Measurements from ENCODE around the gene TLCD4. TPM values are rescaled to one million over a fixed set of nuclear protein-coding genes. Genes with fewer than 3 reads are reported as not detected.
A peak's percentile ranks its signal among the peaks of the same experiment; 100 is the strongest.

TLCD4 gene
- total and polyA plus RNA-seq, 10 of the 15 experiments (the other 5 are each of a cell fraction or from before 2014, with no cell fraction given): under 0.01 to 0.10 (median 0.04) TPM; not detected in 5

DNA sequence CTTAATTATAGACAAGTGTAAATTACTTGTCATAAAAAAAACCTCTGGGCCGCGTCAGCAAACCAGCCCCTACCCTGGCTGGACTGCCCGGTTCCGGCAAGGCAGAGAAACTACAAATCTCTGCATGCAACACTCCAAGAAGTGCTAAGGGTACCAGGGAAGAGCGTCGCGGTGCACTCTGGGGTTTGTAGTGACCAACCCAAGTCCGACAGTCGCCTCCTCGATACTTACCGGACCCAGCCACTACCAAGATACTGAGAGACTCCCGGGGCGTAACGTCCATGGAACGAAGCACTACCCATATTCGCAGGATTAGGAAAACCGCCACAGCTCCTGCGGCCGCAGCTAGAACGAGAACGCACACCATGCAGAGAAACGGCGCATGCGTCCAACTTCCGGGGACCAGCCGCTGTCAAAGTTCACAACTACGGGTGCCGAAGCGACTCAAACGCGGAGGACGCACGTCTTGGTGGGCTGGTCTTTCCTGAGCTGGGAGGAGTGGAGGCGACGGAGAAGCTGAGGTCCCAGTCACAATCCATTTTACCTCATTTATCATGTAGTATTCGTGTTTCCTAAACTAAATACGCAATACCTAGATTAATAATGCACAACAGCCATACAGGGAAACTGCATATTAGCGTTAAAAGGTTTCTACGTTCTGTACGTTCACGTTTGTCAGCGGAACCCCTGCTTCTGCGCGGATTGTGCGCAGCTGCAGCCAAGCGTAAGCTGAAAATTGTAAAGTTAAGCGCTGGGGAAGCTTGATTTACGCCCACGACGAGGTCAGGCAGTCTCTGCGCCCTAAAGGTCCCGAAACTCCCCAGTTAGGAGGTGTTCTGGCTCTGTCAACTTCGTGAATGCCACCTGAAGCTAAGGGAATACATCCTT lies 44.4 kb upstream of the TLCD4 start, which contains the start of gene ALG14 (continued):
- TF ChIP-seq, protein P1, sequence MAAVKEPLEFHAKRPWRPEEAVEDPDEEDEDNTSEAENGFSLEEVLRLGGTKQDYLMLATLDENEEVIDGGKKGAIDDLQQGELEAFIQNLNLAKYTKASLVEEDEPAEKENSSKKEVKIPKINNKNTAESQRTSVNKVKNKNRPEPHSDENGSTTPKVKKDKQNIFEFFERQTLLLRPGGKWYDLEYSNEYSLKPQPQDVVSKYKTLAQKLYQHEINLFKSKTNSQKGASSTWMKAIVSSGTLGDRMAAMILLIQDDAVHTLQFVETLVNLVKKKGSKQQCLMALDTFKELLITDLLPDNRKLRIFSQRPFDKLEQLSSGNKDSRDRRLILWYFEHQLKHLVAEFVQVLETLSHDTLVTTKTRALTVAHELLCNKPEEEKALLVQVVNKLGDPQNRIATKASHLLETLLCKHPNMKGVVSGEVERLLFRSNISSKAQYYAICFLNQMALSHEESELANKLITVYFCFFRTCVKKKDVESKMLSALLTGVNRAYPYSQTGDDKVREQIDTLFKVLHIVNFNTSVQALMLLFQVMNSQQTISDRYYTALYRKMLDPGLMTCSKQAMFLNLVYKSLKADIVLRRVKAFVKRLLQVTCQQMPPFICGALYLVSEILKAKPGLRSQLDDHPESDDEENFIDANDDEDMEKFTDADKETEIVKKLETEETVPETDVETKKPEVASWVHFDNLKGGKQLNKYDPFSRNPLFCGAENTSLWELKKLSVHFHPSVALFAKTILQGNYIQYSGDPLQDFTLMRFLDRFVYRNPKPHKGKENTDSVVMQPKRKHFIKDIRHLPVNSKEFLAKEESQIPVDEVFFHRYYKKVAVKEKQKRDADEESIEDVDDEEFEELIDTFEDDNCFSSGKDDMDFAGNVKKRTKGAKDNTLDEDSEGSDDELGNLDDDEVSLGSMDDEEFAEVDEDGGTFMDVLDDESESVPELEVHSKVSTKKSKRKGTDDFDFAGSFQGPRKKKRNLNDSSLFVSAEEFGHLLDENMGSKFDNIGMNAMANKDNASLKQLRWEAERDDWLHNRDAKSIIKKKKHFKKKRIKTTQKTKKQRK (IDR thresholded peaks at IDR 0.05; ENCODE audit: low read depth, low read length): no peak
- TF ChIP-seq ZNF207 (IDR thresholded peaks at IDR 0.05; ENCODE audit: borderline replicate concordance) (peak; percentile 82; the same call in 1 of the 2 replicates), FOXK2 (IDR thresholded peaks at IDR 0.05) (no peak), CBFB (IDR thresholded peaks at IDR 0.05; ENCODE audit: low read depth) (peak; percentile 21; the same call in 1 of the 2 replicates), TARDBP (IDR thresholded peaks at IDR 0.05; ENCODE audit: borderline replicate concordance) (no peak; the same call in 1 of the 2 replicates), POU2F2 (IDR thresholded peaks at IDR 0.05; ENCODE audit: borderline replicate concordance, low read depth, low read length) (peak; percentile 45; the same call in 1 of the 3 replicates)
- TF ChIP-seq, protein P2, sequence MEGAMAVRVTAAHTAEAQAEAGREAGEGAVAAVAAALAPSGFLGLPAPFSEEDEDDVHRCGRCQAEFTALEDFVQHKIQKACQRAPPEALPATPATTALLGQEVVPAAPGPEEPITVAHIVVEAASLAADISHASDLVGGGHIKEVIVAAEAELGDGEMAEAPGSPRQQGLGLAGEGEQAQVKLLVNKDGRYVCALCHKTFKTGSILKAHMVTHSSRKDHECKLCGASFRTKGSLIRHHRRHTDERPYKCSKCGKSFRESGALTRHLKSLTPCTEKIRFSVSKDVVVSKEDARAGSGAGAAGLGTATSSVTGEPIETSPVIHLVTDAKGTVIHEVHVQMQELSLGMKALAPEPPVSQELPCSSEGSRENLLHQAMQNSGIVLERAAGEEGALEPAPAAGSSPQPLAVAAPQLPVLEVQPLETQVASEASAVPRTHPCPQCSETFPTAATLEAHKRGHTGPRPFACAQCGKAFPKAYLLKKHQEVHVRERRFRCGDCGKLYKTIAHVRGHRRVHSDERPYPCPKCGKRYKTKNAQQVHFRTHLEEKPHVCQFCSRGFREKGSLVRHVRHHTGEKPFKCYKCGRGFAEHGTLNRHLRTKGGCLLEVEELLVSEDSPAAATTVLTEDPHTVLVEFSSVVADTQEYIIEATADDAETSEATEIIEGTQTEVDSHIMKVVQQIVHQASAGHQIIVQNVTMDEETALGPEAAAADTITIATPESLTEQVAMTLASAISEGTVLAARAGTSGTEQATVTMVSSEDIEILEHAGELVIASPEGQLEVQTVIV (IDR thresholded peaks at IDR 0.05; ENCODE audit: borderline replicate concordance, partially characterized antibody): no peak
- TF ChIP-seq, protein P3, sequence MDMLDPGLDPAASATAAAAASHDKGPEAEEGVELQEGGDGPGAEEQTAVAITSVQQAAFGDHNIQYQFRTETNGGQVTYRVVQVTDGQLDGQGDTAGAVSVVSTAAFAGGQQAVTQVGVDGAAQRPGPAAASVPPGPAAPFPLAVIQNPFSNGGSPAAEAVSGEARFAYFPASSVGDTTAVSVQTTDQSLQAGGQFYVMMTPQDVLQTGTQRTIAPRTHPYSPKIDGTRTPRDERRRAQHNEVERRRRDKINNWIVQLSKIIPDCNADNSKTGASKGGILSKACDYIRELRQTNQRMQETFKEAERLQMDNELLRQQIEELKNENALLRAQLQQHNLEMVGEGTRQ (IDR thresholded peaks at IDR 0.05; ENCODE audit: borderline replicate concordance, low read depth, low read length): no peak
- TF ChIP-seq, protein P4, sequence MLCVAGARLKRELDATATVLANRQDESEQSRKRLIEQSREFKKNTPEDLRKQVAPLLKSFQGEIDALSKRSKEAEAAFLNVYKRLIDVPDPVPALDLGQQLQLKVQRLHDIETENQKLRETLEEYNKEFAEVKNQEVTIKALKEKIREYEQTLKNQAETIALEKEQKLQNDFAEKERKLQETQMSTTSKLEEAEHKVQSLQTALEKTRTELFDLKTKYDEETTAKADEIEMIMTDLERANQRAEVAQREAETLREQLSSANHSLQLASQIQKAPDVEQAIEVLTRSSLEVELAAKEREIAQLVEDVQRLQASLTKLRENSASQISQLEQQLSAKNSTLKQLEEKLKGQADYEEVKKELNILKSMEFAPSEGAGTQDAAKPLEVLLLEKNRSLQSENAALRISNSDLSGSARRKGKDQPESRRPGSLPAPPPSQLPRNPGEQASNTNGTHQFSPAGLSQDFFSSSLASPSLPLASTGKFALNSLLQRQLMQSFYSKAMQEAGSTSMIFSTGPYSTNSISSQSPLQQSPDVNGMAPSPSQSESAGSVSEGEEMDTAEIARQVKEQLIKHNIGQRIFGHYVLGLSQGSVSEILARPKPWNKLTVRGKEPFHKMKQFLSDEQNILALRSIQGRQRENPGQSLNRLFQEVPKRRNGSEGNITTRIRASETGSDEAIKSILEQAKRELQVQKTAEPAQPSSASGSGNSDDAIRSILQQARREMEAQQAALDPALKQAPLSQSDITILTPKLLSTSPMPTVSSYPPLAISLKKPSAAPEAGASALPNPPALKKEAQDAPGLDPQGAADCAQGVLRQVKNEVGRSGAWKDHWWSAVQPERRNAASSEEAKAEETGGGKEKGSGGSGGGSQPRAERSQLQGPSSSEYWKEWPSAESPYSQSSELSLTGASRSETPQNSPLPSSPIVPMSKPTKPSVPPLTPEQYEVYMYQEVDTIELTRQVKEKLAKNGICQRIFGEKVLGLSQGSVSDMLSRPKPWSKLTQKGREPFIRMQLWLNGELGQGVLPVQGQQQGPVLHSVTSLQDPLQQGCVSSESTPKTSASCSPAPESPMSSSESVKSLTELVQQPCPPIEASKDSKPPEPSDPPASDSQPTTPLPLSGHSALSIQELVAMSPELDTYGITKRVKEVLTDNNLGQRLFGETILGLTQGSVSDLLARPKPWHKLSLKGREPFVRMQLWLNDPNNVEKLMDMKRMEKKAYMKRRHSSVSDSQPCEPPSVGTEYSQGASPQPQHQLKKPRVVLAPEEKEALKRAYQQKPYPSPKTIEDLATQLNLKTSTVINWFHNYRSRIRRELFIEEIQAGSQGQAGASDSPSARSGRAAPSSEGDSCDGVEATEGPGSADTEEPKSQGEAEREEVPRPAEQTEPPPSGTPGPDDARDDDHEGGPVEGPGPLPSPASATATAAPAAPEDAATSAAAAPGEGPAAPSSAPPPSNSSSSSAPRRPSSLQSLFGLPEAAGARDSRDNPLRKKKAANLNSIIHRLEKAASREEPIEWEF (IDR thresholded peaks at IDR 0.05; ENCODE audit: insufficient replicate concordance, low read depth, low read length): no peak
- TF ChIP-seq, protein P5, sequence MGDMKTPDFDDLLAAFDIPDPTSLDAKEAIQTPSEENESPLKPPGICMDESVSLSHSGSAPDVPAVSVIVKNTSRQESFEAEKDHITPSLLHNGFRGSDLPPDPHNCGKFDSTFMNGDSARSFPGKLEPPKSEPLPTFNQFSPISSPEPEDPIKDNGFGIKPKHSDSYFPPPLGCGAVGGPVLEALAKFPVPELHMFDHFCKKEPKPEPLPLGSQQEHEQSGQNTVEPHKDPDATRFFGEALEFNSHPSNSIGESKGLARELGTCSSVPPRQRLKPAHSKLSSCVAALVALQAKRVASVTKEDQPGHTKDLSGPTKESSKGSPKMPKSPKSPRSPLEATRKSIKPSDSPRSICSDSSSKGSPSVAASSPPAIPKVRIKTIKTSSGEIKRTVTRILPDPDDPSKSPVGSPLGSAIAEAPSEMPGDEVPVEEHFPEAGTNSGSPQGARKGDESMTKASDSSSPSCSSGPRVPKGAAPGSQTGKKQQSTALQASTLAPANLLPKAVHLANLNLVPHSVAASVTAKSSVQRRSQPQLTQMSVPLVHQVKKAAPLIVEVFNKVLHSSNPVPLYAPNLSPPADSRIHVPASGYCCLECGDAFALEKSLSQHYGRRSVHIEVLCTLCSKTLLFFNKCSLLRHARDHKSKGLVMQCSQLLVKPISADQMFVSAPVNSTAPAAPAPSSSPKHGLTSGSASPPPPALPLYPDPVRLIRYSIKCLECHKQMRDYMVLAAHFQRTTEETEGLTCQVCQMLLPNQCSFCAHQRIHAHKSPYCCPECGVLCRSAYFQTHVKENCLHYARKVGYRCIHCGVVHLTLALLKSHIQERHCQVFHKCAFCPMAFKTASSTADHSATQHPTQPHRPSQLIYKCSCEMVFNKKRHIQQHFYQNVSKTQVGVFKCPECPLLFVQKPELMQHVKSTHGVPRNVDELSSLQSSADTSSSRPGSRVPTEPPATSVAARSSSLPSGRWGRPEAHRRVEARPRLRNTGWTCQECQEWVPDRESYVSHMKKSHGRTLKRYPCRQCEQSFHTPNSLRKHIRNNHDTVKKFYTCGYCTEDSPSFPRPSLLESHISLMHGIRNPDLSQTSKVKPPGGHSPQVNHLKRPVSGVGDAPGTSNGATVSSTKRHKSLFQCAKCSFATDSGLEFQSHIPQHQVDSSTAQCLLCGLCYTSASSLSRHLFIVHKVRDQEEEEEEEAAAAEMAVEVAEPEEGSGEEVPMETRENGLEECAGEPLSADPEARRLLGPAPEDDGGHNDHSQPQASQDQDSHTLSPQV (IDR thresholded peaks at IDR 0.05): no peak

Measured in GM12878 (cell line).